GM19468 (cell line): ENCODE measurements around the gene DACT3.

ENCODE experiments used
- ATAC-seq: cut with Tn5 transposase; IDR thresholded peaks from one replicate; pipeline ENCODE4 v1.9.1; 2021; ENCODE audit warnings: mild to moderate bottlenecking, moderate library complexity, moderate number of reproducible peaks; ENCODE audit not compliant: unreplicated experiment; ENCODE audit errors: extremely low read depth

DACT3 gene

DNA sequence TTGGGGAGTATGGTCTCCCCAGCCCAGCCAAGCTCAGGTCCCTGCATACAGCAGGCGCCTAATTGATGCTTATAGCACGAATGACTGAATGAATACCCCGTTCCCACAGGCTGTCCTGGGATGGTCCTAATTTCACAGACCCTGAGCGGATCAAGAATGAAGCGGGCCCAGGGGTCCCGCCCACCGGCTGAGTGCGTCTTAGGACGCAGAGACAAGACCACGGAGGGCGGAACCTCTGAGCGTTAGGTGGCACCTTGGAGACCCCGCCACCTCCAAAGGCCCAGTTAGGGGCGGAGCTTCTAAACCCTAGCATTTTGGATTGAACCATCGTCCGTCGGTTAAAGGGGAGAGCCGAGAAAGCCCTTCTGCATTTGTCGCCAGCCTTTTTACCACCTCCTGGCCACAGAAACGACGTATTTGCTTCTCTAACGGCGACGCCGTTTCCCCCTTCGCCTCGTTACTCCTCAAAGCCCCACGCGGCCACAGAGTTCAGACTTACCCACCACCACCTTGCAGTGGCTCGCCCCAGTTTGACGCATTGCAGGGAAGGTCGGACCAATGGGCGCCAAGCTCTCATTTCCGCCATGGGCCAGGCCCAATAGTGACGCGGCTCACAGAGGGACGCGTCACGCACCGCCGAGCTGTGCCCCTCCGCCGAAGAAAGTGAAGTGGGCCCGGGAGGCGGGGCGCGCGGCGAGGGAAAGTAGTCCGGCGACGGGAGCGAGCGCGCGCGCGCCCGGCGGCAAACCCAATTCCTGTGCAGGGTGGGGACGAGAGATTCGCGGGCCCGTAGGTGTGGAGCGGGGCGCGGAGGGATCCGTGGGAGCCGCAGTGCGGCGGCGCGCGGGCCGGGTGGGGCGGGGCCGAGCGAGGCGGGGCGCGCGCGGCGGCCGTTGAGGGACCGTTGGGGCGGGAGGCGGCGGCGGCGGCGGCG lies 60.3 kb downstream of the DACT3 start:
- peak; percentile 50 for ATAC-seq

DNA sequence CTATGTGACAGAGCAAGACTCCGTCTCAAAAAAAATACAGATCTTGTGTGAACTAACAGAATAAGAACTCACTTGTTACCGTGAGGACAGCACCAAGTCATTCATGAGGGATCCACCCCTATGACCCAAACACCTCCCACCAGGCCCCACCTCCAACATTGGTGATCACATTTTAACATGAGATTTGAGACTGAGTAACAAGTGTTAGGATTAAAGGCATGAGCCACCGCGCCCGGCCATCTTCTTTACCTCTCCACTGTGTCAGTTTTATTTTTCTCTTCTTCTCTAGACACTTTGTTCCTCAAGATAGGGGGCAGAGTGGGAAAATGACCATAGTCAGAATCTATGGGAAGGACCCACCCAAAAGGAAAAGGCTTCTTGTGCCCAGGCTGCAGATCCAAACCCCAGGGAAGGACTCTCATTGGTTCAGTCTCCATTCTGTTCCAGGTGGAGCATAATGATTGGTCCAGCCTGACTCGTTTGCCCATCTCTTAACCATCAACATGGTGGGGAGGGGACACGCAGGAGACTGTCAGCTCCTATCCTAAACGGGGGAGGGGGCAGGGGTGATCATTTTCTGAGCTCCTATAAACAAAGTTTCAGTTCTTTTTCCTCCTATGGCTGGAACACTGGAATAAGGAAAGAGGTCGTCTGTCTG lies 61.1 kb downstream of the DACT3 start:
- ATAC-seq = no peak

DNA sequence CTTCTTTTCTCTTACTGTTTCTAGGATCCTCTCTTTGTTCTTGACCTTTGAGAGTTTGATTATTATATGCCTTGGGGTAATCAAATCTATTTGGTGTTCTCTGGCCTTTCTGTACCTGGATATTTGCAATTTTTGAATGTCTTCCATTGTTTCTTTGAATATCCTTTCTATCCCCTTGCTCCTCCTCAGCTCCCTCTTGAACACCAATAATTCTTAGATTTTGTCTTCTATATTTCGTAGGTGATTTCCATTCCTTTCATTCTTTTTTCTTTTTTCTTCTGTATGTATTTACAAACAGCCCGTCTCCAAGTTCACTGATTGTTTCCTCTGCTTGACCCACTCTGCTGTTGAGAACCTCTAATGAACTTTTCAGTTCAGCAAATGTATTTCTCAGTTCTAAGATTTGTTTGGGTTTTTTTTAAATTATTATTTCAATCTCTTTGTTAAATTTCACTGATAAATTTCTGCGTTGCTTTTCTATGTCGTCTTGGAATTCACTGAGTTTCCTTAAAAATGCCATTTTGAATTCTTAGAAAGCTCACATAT lies 62.5 kb downstream of the DACT3 start:
- no peak for ATAC-seq
